ENCODE measurements around the gene PRDM1.
"Not testable (repeated sequence)": the region's sequence is repeated elsewhere in the genome, so short reads cannot be mapped to it uniquely, and the experiment has no call there.

PRDM1 gene

DNA sequence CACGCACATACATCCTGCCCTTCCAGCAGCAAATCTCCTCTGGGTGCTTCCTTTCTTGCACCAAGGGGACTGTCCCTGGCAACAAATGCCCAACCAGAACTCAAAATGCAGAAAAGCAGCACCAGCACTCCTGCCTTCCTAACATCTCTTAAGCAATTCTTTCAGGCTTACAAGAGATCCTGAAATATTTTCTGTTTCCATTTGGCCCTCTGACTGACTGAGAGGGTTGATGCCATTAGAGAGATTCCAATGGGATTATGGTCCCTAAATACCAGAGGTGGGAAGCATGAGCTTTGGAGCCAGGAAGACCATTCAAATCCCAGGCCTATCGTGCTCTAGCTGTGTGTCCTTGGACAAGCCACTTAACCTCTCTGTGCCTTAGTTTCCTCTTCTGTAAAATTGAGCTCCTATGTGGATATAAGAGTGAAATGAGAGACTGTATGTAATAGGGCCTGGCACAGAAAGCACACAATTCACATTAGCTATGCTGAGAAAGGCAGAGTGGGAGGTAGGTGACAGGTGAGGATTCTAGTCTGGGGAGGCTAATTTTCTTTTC lies 56.8 kb downstream of the PRDM1 start:
- DNase-seq, result no peak

DNA sequence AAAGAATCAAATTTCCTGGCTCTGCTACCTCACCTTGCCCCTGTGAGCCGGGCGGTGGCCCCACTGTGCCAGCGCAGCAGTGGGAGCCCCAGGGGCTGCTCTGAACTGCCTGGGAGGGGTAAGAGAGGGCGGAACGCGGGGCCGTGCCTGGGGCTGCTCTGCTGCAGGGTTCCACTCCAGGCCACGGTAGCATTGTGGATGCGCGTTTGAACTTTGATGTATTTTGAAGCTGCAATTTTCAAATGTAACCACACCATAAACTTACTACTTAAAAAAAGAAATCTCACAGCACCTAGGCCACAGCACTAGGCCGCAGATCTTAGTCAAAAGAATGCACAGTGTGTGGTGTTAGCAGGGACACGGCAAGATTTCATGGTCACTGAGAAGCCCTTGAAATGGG lies 57.5 kb downstream of the PRDM1 start:
- DNase-seq, result no peak

DNA sequence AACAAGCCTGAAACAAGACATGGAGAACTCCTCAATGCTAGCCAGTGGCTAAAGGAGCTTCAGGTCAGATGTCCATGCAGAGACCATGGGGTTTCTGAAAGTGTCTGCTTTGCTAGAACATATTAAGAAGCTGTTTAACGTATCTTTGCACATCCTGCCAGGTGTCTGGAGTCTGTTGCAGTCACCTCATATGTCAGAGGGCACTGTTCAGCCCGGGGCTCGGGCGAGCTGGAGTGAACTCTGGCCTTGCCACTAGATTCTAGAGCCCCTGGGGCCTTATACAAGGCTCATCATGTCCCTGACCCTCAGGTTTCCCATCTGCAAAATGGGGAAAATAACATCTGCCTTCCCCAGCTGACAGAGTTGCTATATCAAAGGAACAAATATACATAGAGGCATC lies 59.0 kb downstream of the PRDM1 start:
- no peak for DNase-seq

DNA sequence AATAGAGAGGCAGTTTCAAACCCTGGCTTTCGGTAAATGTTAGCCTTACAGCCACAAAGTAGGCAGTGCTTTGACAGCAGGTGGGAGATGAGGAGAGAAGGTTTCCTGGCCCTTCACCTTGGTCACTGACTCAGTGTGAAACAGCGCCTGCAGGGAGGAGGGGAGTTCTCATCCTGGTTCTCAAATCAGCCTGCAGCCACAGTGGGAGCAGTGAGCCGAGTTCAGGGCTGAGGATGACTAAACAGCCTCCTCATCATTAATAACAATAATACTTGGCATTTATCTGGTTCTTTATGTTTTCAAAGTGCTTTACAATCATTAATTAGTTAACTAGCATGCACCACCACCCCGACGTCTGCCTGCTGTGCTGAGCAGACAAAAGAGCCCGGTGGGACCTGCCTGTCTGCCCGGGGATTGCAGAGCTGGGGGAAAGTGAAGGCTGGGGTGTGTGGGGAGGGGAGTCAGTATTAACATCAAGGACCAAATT lies 59.6 kb downstream of the PRDM1 start:
- DNase-seq, result no peak

DNA sequence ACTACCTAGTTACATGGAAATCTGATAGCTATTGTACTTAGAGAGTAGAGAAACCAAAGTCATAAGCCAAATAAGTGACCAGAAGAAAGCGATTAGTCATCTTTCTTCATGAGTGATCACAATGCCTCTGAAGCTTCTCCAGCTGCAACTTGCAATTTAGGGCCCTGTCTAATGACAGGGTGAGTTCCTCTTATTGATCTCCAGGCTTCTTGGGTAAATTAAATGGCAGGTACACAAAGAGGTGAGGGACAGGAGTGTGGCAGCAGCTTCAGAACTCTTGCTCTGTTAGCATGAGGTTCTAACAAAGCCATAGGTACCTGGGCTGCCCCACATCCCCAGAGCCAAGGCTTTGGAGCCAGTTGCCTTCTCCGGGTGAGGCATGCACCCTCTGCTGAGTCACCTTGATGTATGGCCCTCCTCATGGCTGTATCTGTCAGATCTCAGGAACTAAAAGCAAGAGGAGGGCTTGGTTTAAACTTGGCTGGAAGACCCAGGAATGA lies 60.8 kb downstream of the PRDM1 start:
- no peak for DNase-seq

DNA sequence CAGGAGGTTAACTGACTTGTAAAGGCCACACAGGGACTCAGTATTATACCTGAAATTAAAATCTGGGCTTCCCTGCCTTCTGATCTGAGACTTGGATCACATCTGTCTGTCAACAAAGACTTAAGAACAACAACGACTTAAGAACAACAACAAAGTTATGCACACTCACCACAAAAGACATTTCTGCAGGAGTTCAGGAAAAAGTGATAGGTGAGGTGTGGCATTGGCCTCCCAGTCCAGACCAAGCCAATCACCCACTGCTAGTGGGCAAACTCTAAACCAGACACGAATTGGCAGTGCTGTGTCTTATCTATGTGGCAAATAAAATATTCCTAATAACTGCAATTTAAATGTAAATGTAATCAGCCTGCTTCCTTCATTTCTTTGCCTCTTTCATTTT lies 61.3 kb downstream of the PRDM1 start:
- no peak for DNase-seq

DNA sequence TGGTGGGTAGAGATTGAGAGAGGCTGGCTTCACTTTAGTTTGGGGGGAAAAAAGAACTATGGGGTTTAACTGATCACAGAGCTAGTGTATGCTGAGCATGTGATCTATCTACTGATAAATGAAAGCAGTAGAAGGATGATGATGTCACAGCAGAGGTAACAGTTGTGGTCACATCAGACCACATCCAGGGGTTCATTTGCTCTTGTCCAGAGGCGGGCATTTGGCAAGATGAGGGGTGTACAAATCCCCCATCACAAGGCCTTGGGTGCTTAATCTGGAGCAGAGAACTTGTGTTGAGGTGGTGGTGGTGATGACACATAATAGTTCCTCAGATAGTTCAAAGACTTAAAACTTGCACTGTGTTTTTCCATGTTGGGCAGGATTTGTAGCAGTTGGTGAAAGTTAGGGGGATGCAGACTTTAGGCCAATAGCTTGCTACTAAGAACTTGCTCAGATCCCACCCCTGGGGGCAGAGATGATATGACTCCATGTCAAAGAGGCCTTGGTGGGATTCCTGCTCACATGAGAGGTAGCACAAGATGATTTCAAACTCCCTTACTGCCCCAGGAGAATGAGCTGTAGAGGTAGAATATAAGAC lies 63.4 kb downstream of the PRDM1 start:
- DNase-seq, result no peak

DNA sequence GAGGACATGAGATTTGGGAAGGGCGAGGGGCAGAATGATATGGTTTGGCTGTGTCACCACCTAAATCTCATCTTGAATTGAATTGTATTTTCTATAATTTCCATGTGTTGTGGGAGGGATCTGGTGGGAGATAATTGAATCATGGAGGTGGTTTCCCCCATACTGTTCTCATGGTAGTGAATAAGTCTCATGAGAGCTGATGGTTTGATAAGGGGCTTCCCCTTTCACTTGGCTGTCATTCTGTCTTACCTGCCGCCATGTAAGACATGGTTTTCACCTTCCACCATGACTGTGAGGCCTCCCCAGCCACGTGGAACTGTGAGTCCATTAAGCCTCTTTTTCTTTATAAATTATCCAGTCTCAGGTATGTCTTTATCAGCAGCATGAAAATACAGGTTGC lies 66.3 kb downstream of the PRDM1 start:
- not testable (repeated sequence) for DNase-seq

DNA sequence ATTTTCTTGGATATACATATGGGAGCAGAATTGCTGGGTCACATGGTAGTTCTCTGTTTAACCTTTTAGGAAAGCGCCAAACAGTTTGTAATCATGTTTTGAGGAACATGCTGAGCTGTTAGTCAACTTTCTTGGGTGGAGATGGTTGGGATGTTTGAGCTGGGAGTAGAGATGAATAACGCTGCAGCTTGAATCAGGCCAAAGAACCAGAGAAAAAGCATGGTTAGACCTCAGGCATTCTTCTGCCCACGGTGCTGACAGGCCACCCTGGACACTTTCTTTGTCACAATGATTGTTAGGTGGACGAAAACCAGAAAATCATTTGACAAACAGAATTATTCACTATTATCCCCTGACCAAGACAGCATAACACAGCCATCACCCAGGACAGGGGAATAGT lies 66.8 kb downstream of the PRDM1 start:
- no peak for DNase-seq

DNA sequence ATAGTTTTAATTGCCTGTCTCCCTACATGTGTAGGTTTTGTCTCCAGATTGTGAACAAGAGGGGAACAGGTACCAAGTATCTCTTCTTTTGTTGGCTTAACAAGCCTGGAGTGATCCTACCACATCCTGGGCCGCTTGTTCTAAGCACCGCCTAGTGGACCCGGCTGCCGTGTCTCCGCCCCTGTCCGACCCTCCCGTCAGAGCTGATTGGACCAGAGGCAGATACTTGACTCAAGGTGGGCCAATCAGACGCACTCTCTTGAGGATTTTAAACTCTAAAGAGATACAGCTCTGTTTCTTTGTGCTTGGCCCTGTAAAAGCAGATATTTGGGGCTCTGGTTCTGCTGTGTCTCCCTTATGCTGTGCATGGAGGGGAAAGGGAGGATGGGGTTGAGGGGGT lies 68.2 kb downstream of the PRDM1 start:
- DNase-seq, result no peak

DNA sequence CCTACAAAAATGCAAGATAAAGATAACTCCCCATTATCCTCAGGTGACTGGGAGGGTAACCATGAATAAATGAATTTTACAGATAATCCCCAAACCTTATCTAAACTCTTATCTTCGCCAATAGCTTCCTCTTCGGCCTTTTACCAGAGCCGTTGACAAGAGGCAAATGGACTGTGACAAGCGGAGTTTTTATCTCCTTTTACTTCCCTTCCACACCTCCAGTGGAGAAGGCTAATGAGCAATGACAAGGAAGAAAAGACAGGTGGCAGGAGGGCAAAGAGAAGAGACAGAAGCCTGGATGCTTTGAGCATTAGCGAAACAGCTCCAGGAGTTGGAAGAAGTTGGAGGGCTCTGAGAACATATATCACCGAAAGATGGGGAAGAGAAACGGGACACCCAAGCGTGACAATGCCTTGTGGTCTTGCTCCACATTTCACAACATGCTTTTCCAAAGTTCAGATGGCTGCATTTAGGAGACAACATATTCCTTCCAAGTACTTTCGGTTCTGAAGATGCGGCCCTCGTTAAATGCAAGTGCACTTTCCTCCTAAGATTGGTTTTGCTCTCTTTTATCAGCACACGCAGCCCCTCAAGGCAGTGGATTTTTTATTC lies 69.2 kb downstream of the PRDM1 start:
- no peak for DNase-seq

DNA sequence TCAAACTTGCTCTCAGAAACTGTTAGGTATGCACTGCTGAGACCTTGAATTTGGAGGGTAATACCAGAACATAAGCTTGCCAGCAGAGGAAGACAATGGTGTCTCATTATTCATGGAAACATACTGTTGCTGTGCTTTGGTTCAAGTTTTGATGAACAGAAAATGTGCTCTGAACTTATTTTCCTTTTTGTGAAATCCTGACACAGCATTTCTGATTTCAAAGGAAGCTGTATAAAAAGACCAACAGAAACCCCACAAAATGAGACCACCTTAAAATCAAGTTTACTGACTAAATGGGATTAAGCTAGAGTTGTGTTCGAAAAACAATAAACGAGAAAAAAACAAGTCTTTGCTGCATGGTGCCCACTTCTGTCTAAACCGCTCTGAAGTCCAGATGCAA lies 70.3 kb downstream of the PRDM1 start:
- DNase-seq, result no peak

DNA sequence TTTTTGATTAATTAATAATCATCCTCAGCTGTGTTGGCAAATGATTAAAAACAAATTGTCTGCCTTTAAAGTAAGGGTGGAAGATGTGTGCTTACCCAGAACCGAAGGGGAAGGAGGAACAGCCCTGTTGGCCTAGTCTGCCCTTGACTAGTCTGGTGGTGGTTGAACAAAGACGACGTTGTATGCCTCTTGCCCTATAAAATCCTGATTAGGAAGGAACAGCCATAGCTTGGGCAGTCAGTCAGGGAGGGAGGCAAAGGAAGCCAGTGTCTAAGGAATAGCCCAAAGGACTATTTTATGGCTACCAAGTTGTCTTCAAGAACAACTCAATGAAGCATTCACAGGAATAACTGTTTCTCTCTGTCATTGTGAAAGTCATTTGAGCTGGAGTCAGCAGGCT lies 70.7 kb downstream of the PRDM1 start:
- no peak for DNase-seq

DNA sequence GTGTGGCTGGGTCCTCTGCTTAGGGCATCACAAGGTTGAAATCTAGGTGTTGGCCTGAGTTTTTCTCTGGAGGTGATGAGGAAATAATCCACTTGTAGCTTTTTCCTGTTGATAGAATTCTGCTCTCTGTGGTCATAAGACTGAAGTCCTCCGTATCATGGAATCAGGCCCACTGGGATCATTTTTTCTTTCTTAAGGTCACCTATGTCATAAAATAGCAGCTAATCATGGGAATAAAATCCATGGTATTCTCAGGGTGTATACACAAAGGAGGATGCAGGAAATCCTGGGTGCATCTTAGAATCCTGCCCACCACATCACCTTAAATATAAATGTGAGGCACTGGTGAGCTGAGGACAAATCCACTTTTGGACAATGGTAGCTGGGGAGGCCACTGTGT lies 72.7 kb downstream of the PRDM1 start:
- DNase-seq, result no peak

Measured in COR-L47 (cell line).